GM18951 (cell line): ENCODE data around the gene FAM120B.

Experiments
- POLR2A ChIP-seq: IDR thresholded peaks from 4 replicates; pipeline ENCODE4 v1.6.1; 2011; ENCODE audit warnings: mild to moderate bottlenecking; ENCODE audit not compliant: insufficient read length, insufficient read depth; ENCODE audit errors: extremely low read depth
- in situ Hi-C: fragments of 300-500 bp; cut with MboI; formaldehyde crosslinking; loops from one replicate; pipeline ENCODE4 v1.12.0; 2022; ENCODE audit warnings: low sequenced_read_pairs, mixed read lengths, inconsistent platforms; ENCODE audit not compliant: unreplicated experiment

The FAM120B gene

GRCh38 chr6:170286246-170286933 lies 20.2 kb upstream of the FAM120B start:
- TF ChIP-seq POLR2A = no peak

DNA sequence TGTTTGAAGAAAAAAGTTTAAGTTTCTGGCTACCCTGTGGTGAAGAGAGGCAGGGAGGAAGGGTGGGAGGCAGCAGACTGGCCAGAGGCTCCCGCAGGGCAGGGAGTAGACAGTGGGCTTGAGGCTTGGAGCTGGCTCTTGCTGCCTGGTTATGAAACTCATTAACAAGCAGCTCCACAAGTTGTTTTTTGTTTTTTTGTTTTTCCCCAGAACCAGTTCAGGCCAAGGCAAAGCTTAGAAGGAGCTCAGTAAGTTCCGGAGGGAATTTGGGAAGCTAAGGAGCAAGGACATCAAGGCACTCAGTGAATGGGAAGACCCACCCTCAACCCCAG lies 19.7 kb upstream of the FAM120B start:
- in situ Hi-C loops = no loop called here
- TF ChIP-seq POLR2A = no peak

More at GRCh38 chr6:170286246-170286933, 20.2 kb upstream of the FAM120B start:
- in situ Hi-C loops = no loop called here

DNA sequence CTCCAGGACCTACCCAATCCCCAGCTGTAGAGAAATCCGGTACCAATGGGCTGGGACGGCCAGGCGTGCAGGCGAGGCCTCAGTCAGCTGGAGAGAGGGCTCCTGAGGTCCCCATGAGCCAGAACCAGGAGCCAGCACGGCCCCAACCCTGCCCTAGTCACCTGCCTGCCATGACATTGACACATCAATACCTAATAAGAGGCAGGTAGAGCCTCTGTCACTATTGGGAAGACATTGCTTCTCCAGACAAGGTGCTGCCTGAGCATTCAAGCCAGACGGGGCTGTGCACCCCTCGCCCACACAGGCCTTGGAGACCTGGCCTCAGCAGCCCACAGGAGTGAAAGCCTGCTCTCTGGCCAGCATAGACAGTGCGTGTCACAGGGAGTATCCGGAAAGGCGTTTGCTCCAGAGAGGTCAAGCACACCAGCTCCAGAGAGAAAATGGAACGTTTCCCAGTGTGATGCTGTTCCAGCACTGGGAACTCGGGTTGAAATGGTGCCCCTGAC lies 19.1 kb upstream of the FAM120B start:
- in situ Hi-C loops = no loop called here
- TF ChIP-seq POLR2A = no peak

DNA sequence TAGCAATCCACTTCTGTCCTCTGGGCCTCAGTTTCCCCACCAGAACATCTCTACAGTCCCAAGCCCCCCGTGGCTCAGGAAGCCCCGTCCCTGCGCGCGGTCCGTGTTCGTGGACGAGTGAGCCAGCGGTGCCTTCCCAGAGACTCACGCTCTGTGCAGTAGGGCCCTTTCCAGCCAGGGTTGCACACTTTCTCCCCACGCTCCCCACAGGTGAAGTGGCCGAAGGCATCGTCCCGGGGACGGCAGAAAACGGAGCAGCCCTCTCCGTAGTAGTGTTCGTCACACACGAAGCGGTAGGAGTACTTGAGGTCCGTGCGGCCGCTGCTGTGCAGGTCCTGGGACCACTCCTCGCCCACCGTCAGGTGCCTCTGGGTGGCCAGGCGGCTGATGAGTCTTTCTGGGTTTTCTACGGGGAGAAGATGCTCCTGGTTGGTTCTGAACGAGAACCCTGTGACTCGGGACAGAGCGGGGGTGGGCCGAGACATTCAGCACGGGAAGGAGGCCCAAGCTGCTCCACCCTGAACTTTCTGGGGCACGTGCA lies 18.4 kb upstream of the FAM120B start:
- no peak for TF ChIP-seq POLR2A
- in situ Hi-C loops = no loop called here

DNA sequence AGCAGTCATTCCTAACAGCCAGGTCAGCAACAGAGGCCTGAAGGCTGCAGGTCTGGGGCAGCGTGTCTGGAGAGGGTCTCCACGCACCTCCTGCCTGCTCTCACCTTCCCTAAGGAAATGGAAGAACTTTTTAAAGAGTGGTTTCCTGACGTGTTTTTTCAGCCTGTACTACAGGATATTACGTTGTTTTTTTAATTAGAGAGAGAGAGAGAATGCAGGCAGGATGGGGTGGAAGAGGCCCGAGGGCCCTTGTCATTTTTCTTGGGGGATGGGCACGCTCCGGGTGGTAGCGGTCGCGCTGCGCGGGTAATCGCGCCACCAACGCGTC lies 17.7 kb upstream of the FAM120B start:
- no peak for TF ChIP-seq POLR2A
- in situ Hi-C loops = no loop called here

- in situ Hi-C loops = no loop called here
- no peak for TF ChIP-seq POLR2A
These were observed 17.2 kb upstream of the FAM120B start for GRCh38 chr6:170289180-170289931.

GRCh38 chr6:170289951-170290295 lies 16.6 kb upstream of the FAM120B start:
- no peak for TF ChIP-seq POLR2A
- in situ Hi-C loops = no loop called here

DNA sequence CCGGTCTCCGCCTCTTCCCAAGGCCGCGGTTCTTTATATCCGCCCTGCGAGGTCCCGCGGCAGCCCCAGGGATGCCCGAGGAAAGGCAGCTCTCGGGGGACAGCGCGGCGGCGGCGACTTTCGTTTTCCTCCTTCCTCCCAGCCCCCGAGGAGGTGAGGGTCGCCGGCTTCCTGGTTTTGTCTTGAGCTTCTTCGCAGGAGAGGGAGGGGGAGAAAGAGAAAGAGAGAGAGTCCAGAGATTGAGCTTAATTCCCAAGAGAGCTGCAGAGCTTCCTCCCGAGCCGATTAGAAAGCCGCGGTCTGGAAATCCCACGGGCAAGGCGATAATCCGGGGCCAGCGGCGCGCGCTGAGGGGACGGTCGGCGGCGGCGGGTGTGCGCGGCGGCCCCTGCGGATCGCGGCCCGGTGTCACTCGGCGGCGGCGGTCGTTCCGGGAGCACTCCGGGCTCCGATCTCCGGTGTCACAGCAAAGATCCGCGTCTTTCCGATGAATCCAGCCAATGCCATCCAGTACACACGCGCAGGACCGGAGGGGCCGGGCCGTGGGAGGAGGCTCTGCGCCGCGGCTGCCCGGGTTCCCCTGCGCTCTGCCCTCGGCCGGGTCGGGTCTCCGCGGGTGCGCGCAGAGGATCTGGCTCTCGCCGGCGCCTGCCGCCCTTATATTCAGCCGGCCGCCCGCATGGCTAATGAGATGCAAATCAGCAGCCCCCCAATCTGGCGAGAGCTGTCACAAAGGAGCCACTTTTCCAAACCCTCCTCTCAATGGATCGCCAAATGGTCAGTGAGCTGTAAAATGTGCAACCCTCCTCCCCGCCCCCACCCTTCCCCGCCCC lies 16.0 kb upstream of the FAM120B start, which contains the start of gene DLL1:
TSS of gene DLL1 (minus strand) at position 783 of the 833 bp plus-strand sequence. CDS start 939 bp downstream, outside the sequence.
- in situ Hi-C loops = no loop called here
- peak; percentile 65 for TF ChIP-seq POLR2A

DNA sequence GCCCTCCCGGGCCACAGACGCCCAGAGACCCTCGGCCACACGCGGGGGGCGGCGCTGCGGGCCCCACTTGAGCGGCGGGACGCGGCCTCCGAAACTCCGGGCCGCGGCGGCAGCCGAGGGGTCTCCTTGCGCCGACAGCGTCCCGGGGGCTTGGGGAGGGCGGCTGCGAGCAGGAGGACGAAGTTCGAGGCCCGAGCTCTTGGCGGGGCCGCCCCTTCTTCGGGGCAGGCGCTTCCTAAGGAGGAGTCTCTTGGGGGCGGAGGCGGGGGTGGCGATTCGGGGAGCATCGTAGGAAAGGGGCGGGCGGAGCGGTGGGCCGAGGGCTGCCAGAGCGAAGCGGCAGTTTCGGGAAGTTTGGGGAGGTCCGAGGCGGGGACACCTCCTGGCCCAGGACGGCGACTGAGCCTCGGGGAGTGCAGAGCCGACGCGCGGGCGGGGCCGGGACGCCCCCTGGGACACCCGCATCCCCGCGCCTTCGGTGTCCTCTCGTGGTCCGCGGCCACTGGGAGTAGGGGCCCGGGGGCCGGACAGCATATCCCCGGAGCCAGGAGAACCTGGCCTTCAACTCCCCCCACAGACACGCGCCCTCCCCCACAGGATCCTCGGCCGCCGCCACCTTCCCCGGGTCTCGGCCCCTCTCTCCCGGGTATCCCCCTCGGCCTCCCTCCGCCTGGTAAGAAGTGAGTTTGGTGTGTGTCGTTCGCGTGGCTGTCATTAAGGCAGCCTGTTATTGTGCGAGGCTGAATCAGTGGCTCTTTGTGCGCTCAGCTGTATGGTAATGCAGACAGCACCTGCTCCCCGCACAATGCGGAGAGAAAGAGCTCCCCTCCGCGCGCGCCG lies 15.1 kb upstream of the FAM120B start:
- no peak for TF ChIP-seq POLR2A
- in situ Hi-C loops = no loop called here

GRCh38 chr6:170292111-170292406 lies 14.5 kb upstream of the FAM120B start:
- TF ChIP-seq POLR2A = no peak

DNA sequence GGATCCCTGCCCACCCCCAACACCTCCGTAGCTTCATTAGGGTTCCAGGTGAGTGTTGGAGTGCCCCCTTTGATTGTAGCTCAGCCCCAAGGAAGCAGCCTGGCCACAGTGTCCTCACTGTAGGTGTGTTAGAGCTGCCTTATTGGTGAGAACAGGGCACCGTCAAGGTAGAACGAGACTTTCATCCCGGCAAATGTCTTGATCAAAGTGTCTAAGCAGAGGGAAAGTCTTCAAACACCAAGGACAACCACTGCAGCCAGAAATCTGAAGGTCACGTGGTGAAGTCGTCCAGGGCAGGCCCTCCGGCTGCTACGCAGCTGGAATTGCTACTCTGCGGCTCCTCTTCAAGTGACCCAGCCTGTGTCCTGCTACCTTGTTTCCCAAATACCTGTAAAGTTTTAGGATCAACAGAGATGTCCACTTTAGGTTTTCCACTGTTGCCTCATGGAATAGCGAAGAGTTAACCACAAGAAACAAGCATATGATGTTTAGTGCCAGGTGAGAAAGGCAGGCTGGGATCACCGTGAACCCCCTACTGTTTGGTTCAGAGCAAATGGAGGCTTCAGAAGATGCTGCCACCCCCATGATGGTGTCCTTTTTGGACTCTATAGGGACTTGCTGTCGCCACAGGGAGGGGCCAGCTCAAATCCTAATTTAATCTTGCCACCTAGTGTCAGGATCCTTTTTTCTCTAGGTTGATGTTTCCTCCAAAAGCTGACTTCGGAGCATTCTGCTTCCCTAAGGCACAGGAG lies 14.0 kb upstream of the FAM120B start:
- no peak for TF ChIP-seq POLR2A
- in situ Hi-C loops = no loop called here

More at GRCh38 chr6:170292111-170292406, 14.5 kb upstream of the FAM120B start:
- in situ Hi-C loops = no loop called here
